HG03159 (cell line): ENCODE results near the gene RASSF1.

Source experiments
- ATAC-seq: cut with Tn5 transposase; IDR thresholded peaks from one replicate; pipeline ENCODE4 v1.9.1; 2021; ENCODE audit warnings: mild to moderate bottlenecking, moderate library complexity; ENCODE audit not compliant: unreplicated experiment

Gene RASSF1

DNA sequence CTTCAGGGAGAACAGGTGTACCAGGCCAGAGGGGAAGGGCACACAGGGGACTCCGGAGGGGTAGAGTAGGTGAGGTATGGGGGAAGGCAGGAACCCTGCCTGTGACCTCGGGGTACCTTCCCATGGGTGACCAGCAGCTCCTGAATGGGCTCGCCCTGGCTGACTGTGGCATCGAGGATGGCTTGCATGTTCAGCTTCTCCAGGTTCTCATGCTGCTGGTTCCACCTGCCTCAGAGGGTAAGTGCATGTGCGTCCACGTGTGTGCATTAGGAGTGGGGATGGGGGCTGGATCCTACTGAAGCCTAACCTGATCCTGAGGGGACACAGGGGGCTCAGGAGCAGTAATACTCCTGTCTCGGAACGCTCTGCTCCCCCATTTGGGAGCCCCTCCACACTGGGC is 4.4 kb upstream of the RASSF1 start:
- no peak for ATAC-seq

DNA sequence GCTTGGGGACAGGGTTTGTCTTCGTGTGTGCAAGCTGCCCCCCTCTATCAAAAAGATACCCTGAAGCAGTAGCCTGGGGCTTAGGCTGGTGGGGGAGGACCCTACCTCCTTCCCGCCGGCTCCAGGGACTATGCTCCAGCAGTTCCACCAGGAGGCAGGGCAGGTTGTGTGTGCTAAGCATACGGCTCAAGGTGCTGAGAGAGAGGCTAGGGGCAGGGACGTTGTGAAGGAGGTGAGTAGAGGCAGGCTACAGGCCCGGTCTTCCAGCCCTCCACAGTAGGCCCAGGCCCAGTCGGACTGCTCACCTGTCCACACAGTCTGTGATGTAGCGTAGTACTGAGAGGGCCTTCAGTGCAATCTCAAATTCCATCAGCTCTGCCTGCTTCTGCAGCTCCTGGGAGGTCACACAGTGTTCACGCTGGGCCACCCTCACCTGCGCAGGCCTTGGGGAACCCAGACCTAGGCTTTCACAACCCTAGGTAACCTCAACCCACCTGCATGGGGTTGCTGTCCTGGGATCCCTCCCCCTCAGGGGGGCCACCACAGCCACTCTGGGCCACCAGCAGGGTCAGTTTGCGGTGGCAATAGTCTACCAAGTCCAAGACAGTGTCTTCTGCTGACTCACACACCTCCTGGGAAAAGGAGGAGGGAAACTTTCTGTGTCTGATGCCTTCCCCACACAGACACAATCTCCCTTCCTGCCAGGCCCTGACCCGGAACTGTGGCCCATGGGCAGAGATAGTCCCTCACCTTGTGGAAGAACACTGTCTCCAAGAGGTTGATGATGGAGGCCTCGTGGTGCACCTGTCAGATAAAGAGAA is 2.4 kb upstream of the RASSF1 start:
- no peak for ATAC-seq

DNA sequence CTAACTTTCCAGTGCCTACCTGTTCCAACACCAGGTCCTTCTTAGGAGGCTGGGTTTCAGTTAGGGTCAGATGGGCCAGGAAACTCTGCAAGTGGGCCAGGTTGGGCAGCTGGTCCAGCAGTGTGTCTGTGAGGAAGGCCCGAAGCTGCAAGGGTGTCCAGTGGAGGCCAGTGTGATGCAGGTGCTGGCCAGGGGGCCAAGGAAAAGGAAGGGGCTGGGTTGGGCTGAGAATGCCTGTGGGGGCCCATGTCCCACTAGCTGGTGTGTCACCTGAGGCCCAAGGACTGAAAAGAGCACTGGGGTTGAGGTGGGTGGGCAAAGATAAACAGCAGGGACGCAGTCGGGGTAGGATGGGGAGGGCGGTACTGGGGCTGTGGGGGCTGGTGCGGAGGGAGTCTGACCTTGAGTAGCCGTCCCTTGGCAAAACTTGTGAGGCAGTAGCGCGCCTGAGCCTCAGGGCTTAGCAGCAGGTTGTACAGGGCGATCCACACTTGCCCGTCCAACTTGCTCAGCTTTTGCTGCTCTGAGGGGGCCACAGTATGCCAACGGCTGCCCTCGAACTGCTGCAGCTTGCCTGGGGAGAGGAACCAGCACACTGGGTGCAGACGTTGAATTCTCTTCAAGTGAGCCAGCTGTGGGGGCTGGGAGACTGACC is 1.5 kb upstream of the RASSF1 start:
- no peak for ATAC-seq

DNA sequence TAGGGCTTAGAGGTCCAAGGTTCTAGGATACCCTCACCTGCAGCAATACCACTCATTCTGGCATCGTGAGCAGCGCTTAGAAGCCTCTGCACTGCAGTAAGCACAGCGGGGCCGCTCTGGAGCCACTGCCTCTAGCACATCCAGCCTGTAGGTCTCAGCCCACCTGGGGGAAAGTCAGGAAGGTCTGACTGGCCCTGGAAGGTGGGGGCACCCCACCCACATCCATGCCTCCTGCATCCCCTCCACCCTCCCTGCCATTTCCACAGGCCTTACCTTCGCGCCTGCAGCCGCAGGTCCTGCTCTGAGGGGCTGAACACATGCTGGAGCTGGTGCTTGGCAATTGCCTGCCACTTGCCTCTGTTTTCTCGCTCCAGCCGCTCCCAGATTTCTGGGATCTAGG is 901 bp upstream of the RASSF1 start:
- no peak for ATAC-seq

DNA sequence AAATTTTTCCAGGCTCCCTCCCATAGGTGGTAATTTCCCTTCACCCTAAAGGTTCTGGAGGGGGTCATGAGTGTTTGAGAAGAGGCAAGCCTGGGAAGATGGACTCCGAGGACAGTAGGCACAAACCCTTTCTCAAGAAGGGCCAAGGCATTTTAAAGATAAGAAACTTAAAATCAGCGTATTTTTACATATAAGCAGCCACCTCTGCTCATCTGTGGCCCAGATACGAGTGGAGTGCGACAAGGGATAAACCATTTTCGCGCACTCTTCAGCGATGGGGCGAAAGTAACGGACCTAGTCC is 539 bp downstream of the RASSF1 start:
- no peak for ATAC-seq

DNA sequence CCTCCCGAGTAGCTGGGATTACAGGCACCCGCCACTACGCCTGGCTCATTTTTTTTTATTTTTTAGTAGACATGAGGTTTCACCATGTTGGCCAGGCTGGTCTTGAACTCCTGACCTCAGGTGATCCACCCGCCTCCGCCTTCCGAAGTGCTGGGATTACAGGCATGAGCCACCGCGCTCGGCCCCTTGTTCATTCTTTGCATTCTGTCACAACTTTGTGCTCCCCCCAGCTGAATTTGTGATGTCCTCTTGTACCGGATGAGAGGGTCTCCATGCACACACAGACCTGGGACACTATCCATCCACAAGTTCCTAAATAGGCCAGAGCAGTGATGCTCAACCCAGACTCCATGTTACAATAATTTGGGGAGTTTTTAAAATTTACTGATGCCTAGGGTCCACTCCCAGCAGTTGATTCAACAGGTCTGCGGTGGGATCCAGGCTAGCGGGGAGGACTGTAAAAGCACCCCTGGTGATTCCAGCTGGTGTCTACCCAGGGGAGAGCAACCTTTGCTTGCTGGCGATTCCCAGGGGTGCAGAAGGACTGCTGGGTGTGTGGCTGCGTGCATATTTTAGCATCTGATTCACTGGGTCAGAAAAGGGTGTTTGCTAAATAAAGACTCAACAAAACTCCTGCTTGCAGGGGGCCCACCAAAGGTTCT is 1.0 kb downstream of the RASSF1 start:
- no peak for ATAC-seq

DNA sequence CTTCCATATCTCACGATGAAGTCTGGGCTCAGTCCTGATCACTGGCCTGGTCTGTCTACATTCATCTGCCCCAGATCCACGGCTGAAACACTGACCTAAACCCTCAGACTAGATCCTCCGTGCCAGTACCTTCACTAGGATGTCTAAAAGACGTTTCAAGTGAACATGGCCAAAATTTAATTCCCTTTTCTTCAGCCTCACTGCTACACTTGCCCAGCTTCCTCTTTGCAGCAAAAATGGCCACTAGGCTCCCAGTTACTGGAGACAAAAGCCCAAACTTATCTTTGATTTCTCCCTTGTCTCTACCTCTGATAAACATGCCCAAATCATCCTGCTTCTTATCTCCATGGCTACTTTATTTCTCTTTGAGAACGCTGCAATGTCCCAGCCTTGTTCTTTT is 1.7 kb downstream of the RASSF1 start:
- no peak for ATAC-seq

DNA sequence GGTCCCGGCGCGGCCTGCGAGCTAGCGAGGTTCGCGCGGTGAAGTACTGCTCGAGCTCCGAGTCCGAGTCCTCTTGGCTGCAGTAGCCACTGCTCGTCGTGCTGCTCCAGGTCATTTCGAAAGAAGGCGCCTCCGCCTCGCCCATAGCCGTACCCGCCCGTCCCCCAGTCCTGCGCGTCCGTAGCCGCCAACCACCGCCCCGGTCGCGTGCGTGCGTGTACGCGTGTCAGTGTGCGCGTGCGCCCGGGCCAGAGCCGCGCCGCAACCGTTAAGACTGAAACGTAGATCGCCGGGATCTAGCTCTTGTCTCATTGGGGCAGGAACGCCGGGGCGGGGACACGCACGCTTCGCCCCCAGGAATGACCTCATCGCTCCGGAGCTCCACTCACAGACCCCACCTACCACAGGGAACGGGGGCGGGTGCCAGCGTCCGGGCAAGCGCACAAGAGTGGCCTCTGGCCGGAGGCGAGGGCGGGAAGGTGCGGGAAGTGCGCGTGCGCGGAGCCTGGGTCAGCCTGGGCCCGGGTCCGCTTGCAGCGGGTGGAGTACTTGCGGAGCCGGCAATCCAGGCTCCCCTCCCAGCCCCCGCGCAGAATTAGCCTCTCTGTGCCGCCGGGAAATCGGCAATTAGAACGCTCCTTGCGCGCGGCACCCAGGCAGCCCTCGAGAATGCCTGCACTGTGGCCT is 3.3 kb downstream of the RASSF1 start:
- peak; percentile 77 for ATAC-seq

DNA sequence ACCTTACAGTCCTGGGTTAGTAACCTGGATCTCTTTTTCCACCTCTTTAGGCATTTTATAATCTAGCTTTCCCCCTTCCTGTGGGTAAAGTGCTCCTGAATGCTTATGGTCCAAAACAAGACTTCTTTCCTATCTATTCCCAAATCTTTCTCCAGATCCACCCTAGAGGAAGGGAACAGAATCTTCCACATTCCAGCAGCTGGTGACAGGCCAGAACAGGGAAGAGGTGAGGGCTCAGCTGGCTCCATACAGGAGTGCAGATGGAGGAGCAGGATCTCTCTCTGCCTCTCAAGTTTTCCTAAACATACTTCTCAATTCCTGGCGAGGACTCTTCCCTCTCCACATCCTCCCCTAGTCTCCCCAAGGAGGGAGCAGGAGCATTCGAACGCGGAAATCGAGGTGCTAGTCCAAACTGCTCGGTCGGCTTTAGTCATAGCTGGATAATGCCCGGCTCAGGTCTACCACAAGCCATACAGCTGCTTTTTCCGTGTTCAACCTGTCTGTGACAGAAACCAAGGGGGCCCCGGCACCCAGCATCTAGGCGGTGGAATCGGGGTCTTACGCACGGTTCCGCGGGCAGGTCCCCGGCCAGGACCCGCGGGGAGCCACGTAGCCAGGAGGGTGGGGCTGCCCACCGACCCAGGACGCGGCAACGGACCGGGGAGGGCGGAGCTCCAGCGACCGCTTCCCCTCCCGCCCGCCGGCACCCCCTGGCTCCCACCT is 4.0 kb downstream of the RASSF1 start:
- peak; percentile 23 for ATAC-seq

DNA sequence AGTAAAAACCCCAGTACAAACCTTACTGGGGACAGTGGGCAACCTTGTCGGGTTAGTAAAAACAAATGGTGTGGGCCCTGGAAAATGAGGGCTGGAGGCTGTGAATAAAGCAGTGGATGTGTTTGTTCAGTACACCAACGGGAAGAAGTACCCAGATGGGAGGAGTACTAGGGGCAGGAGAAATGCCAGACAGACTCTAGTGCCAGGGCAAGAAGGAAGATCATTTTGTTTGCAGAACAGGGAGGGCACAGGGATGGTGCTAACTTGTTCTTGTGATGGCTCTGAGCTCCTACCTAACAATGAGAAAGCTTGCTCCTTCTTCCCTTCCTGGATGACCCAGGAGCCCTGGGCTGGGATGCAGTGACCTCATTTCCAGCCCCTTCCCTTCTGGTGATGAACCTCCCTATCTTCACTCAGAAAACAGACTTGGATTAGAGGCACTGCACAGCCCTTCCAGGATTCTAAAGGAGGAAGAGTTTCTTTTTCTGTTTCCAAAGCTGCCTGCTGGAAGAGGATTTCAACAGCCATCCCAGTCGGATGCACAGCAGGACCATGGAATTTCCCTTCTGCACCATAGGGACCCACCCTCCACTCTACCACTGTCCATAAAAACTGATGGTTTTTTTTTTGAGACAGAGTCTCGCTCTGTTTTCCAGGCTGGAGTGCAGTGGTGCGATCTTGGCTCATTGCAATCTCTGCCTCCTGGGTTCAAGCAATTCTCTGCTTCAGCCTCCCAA is 6.1 kb downstream of the RASSF1 start:
- no peak for ATAC-seq

DNA sequence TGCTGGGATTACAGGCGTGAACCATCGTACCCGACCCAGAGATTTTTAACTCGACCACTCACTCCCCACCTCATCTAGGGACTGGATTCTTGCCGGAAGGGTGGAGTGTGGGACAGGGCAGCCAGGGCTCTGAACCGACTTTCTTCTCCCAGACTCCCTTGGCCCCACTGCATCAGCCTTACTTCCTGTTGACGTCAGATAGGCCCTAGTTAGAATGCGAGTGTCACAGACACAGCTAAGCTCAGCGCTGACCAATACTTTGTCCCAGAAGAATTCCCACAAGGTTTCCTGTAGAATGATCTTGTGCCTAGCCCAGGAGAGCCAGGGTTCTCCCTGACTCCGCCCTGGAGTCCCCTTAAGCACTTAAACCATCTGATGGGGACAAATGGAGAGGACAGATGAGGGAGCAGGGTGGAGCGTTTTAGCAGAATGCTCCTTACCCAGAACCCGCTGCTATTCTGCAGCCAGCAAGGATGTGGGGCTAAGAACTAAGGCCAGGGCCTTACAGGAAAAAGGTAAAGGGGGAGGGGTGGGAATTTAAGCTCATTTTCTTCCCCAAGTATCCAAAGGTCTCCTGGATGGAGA is 6.8 kb downstream of the RASSF1 start:
- no peak for ATAC-seq

DNA sequence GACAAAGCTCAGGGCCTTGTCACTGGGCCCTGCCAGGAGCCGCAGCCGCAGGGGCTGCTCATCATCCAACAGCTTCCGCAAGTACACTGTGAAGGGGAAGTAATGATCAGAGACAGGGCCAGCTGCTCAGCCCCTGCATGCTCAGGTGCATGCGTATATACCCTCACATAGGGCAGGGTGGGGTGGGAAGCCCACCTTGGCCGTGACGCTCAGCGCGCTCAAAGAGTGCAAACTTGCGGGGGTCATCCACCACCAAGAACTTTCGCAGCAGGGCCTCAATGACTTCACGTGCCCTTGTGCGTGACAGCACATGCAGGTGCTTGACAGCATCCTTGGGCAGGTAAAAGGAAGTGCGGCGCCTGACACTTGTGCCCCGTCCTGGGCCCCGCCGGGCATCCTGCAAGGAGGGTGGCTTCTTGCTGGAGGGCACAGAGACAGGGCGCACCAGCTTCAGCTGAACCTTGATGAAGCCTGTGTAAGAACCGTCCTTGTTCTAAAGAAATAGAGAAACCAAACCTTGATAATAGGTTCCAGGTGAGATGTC is 9.2 kb downstream of the RASSF1 start:
- ATAC-seq: no peak

DNA sequence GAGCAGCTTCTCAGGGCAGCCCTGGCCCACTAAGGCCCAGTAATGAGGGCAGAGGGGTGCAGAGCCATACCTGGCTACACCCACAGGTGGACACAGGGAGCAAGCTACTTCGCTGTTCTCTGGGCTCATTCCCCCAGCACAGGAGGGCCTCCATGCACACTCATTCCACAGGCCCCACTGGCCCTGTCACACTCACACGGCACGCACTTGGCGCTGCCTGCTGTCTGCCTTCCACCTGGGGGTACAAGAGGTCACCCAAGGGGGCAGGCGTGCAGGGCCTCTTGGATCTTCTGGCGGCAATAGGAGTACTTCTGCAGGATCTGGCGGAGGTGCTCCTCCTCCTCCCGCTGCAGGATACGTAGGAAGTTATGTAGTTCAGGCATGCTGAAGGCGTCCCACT is 10.3 kb downstream of the RASSF1 start:
- ATAC-seq: no peak

DNA sequence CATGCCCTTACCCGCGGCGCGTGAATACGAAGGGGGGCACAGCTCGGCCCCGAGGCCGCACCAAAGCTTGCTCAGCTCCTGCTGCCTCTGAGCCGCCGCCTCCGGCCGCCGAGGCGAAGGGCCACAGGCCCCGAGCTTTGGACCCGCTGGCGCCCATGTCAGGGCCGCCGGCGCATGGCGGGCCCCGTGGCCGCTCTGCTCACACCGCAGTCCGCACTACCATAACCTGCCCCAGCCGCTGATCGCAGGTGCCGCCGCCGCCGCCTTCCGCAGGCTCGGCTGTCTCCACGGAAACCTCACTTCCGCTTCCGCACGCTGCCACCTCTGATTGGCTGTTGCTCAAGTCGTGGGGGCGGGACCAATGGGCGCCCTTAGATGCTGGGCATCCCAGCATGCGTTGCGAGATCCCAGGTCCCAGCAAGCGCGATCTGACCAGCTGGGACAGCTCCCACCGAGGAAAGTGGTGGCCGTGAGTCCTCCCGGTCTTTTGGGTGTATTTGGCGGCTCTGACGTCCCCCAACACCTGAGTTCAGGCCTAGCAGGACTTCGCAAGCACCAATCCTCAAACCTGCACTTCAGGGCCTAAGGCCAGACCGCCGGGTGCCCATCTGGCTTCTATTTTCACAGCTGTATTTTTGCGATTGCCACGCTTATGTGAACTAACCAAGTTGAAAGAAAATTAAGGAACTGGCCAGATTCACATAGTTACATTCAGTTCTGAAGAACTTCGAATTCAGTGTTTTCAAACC is 12.5 kb downstream of the RASSF1 start, which contains the start of gene TUSC2:
Gene TUSC2 (minus strand): TSS at position 281 of the 749 bp plus-strand sequence. CDS start 124 bp downstream, at position 157.
- peak; percentile 77 for ATAC-seq

DNA sequence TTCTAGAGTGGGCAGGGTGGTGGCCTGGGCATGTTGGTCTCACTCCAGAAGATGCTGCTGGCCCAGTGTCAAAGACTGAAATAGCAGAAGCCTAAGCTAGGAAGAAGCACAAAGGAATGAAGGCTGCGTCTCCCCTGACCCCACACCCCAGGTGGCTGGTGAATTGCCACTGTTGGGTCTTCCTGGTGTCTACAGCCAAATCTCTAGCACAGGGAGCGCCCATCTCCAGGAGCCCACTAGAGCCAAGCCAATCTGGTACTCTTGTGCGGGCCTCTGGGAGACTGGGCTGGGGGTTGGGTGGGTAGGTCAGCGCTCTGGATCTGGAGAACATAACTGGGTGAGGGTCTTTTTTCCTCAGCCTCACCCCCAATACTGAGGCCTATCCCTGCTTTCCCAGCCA is 13.5 kb downstream of the RASSF1 start:
- no peak for ATAC-seq

DNA sequence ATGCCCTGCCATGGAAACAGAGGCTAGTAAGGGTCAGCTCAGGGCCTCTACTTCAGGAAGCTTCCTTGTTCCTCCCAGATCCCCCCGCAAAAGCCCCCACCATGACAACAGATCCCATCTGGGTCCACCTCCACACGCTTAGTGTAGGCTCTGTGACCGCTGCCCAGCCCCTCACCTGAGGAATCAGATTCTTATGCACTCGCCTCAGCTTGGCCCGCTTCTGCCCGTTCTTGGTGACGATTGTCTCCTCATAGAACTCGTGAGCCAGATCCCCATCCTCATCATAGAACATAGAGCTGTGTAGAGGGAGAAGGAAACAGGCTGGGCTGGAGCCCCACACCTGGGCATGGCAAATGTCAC is 14.5 kb downstream of the RASSF1 start:
- no peak for ATAC-seq

DNA sequence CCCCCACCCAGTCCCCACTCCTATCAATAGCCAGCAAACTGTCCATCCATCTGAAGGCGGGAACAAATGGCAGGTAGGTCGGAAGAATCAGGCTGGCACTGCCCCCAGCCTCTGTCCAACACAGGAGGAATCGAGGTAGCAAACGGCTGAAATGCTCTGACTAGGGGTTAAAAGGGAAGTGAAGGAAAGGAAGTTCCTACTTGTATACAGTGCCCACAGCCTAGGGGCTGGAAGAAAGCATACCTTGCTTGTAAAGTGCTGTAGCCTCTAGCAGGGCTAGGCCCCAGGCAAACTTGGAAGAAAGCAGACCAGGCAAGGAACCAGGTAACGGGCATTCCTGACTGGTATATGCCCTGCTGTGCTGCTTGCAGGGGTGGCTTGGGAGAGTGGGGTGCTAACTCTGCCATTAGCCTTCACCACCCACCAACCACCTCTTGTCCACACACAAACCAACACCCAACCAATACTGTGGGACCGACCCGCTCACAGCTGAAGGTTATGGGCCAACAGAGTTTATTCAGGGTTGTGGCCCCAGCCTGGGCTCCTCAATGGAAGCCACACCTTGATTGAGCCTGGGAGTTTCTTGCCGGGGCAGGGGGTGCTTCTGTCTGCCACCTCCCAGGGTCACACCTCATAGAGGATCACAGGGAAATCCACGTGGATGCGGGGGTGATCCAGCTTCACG is 15.0 kb downstream of the RASSF1 start:
- no peak for ATAC-seq

DNA sequence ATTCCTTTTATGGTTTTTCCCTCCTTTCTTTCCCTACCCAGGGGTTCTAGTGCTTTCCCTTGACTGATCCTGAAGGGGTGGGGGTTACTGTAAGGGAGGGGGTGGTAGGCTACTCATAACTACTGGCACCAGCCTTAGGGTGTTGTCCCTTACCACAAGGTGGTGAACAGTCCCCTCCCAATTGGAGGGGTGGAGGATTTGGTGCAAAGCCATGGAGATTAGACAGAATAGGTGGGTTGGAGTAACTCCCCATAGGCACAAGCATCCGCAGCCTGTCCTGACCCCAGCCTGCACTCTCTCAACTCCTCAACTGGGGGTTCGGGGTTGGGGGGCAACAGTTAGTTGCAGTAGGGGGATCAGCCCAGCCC is 15.5 kb downstream of the RASSF1 start:
- ATAC-seq: no peak
